ENCODE results near the gene IGFBP2.

Gene IGFBP2

GRCh38 chr2:216687111-216687510, 53.9 kb downstream of the IGFBP2 start:
- H3K4me3 ChIP-seq (ENCODE audit: control insufficient read depth, low read depth, low read length): no peak overlapping the region
- no peak for DNase-seq (ENCODE audit: low read depth)
- no peak for TF ChIP-seq CTCF (conservative IDR thresholded peaks at IDR 0.05; ENCODE audit: control insufficient read depth, insufficient read depth, low read depth, low read length)

DNA sequence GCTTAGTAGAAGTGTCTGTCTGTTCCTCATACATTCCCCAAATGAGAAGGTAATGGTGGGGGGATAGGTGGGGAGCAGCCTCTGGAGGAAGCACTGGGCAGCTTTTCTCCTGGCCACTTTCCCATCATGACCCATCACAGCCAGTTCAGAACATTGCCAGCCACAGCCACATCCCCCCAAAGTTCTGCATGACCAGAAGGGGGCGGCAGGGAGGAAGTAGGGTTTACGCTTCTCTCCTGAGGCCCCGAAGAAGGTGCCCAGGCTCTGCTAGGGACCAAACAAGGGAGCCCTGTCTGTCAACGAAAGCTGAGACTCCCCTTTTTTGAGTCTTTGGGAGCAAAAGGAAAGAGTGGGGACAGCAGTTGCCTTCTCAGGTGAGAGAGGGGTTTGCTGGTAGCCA, 54.4 kb downstream of the IGFBP2 start:
- peak; percentile 40 for TF ChIP-seq CTCF (conservative IDR thresholded peaks at IDR 0.05; ENCODE audit: control insufficient read depth, insufficient read depth, low read depth, low read length)
- no peak overlapping the region for H3K4me3 ChIP-seq (ENCODE audit: control insufficient read depth, low read depth, low read length)

GRCh38 chr2:216688731-216689340, 55.6 kb downstream of the IGFBP2 start:
- DNase-seq (ENCODE audit: low read depth): no peak
- no peak overlapping the region for H3K4me3 ChIP-seq (ENCODE audit: control insufficient read depth, low read depth, low read length)
- TF ChIP-seq CTCF (conservative IDR thresholded peaks at IDR 0.05; ENCODE audit: control insufficient read depth, insufficient read depth, low read depth, low read length): no peak

More for the DNA sequence above, 54.4 kb downstream of the IGFBP2 start:
- no peak for DNase-seq (ENCODE audit: low read depth)

DNA sequence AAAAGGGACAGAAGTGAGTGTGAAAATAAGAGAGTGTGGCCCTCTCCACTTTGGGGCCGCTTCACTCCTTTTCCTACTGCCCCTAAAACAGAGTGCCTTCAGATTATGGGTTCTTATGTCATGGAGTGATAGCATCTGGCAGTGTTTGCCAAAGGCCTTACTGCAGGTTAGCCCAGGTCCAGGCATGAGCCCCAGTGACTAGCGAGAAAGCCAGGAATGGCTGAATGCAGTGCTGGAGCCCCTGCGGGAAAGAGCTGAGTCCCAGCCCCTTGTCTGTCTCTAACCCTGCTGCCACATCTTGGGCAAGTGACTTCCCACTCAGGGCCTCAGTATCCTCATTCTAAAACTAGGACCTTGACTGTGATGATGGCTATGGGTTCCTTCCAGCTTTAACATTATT, 56.2 kb downstream of the IGFBP2 start:
- no peak for TF ChIP-seq CTCF (conservative IDR thresholded peaks at IDR 0.05; ENCODE audit: control insufficient read depth, insufficient read depth, low read depth, low read length)
- H3K4me3 ChIP-seq (ENCODE audit: control insufficient read depth, low read depth, low read length): no peak overlapping the region
- DNase-seq (ENCODE audit: low read depth): no peak

DNA sequence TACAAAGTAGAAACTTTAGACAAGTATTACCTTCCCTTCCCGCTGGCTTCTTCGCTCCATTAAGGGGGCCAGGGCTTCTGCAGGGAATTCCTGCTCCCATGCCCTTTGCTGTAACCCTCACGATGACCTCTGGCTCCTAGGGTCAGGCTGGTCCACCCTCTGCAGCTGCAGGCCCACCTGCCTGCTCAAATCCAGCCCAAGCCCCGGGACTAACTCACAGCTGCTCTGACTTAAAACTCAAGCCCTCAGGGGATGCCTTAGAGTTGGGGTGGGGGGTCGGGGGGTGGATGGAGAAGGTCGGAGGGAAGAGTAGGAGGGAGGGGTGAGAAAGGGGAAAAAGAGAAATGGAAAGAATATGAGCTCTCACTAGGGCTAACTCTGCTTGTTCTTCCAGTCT, 57.2 kb downstream of the IGFBP2 start:
- no peak for DNase-seq (ENCODE audit: low read depth)
- TF ChIP-seq CTCF (conservative IDR thresholded peaks at IDR 0.05; ENCODE audit: control insufficient read depth, insufficient read depth, low read depth, low read length): no peak
- no peak overlapping the region for H3K4me3 ChIP-seq (ENCODE audit: control insufficient read depth, low read depth, low read length)

DNA sequence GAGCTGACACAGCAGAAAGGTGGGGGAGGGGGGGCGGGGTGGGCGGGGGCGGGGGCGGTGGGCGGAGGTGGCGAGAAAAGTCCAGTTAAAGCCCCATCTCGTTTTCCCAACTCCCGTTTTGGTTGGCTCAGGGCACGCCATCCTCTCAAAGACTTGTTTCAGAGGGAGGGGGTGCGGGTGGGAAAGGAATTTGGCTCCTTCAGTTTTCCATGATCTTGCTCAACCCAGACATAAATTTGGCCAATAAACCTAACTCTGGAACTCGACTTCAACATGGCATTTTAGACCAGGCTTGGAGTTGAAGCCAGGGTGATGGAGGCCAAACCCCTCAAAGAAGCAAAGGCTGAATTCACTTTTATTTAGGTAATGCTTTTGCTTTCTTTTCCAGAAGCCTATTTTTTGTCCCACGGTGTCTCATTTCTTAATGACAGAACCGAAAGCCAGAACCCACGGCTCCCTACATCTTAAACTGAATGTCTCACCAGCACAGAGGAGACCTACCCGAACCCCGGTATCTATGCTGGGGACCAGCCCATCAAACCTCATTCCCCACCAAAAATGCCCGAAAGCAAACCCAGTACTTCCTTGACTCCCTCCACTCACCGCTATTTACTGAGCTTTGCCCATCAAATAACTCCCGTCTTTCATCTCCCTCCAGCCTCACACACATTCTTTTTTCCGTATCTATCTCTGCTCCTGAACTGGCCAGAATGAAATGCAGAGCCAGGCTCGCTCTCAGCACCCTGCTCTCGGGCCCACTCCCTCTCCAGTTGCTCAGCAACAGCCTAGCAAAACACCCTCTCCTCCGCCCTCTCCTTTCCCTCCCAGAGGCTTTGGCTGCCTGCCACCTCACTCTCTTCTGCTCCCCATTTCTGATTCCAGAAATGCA, 57.9 kb downstream of the IGFBP2 start:
- peak; percentile 30 for DNase-seq (ENCODE audit: low read depth)
- no peak for TF ChIP-seq CTCF (conservative IDR thresholded peaks at IDR 0.05; ENCODE audit: control insufficient read depth, insufficient read depth, low read depth, low read length)
- peak overlapping the region; percentile 7 for H3K4me3 ChIP-seq (ENCODE audit: control insufficient read depth, low read depth, low read length)
